GM23338 (cell line): Measurements from ENCODE around the gene B4GALT2. TPM values are rescaled to one million over a fixed set of nuclear protein-coding genes. Genes with fewer than 3 reads are reported as not detected.
A peak's percentile ranks its signal among the peaks of the same experiment; 100 is the strongest.

ENCODE experiments used
- ATAC-seq: fragments of 200-7000 bp; cut with Tn5 transposase; 3 replicates; pipeline ENCODE4 v1.9.1; 2020
- DNase-seq: peaks from one replicate; pipeline ENCODE4 v3.0.0-alpha.2; 2015; ENCODE audit warnings: low spot score
- H2AFZ ChIP-seq: fragments of 200-600 bp; sonication (generic); 2 replicates; pipeline ENCODE4 v1.8.0; 2016; ENCODE audit warnings: antibody characterized with exemption, mild to moderate bottlenecking, moderate library complexity
- H3F3A ChIP-seq: fragments of 200-600 bp; sonication (generic); replicated peaks from 2 replicates; pipeline ENCODE4 v1.8.0; 2017; ENCODE audit warnings: antibody characterized with exemption, mixed run types, low read depth
- H3K27ac ChIP-seq: fragments of 200-600 bp; sonication (generic); 2 replicates; pipeline ENCODE4 v1.6.1; 2016; ENCODE audit warnings: low read depth
- H3K27me3 ChIP-seq: fragments of 200-600 bp; sonication (generic); 2 replicates; pipeline ENCODE4 v1.8.0; 2016; ENCODE audit warnings: mild to moderate bottlenecking, mixed run types, moderate library complexity; ENCODE audit not compliant: insufficient read depth
- H3K36me3 ChIP-seq: fragments of 200-600 bp; sonication (generic); 2 replicates; pipeline ENCODE4 v1.8.0; 2016; ENCODE audit warnings: mild to moderate bottlenecking; ENCODE audit not compliant: insufficient read depth
- H3K4me1 ChIP-seq: fragments of 200-600 bp; sonication (generic); 2 replicates; pipeline ENCODE4 v1.8.0; 2016; ENCODE audit warnings: mild to moderate bottlenecking, moderate library complexity; ENCODE audit not compliant: insufficient read depth
- H3K4me2 ChIP-seq: fragments of 200-600 bp; sonication (generic); 2 replicates; pipeline ENCODE4 v1.7.1; 2017; ENCODE audit warnings: mixed run types
- H3K4me3 ChIP-seq: fragments of 200-600 bp; sonication (generic); 2 replicates; pipeline ENCODE4 v1.6.1; 2016; ENCODE audit warnings: mixed run types
- H3K79me2 ChIP-seq: fragments of 200-600 bp; sonication (generic); replicated peaks from 2 replicates; pipeline ENCODE4 v1.8.0; 2017; ENCODE audit warnings: mild to moderate bottlenecking; ENCODE audit not compliant: insufficient read depth
- H3K9me2 ChIP-seq: fragments of 200-600 bp; sonication (generic); 2 replicates; pipeline ENCODE4 v1.8.0; 2017; ENCODE audit not compliant: insufficient read depth
- H4K20me1 ChIP-seq: fragments of 200-600 bp; sonication (generic); replicated peaks from 2 replicates; pipeline ENCODE4 v1.8.0; 2017; ENCODE audit warnings: mild to moderate bottlenecking; ENCODE audit not compliant: insufficient read depth
- H3K27ac Mint-ChIP-seq: 2 replicates; pipeline ENCODE4 v1.8.0; 2020; ENCODE audit warnings: inconsistent platforms, mild to moderate bottlenecking, moderate library complexity, mixed read lengths
- H3K27me3 Mint-ChIP-seq: 3 replicates; pipeline ENCODE4 v1.8.0; 2022; ENCODE audit warnings: low read depth, mild to moderate bottlenecking, moderate library complexity, mixed read lengths, inconsistent platforms; ENCODE audit not compliant: insufficient read depth, poor library complexity
- H3K36me3 Mint-ChIP-seq: 3 replicates; pipeline ENCODE4 v1.8.0; 2021; ENCODE audit warnings: low read depth, mild to moderate bottlenecking, inconsistent platforms, moderate library complexity, mixed read lengths
- H3K4me1 Mint-ChIP-seq: 3 replicates; pipeline ENCODE4 v1.8.0; 2020; ENCODE audit warnings: mild to moderate bottlenecking, inconsistent platforms, mixed read lengths
- H3K4me3 Mint-ChIP-seq: 3 replicates; pipeline ENCODE4 v1.8.0; 2021; ENCODE audit warnings: moderate library complexity, mild to moderate bottlenecking, inconsistent platforms, mixed read lengths
- H3K9me3 Mint-ChIP-seq: 3 replicates; pipeline ENCODE4 v1.8.0; 2020; ENCODE audit warnings: moderate library complexity, mild to moderate bottlenecking, inconsistent platforms, mixed read lengths
- CREB1 ChIP-seq: fragments of 250-450 bp; sonication (Bioruptor Pico); IDR thresholded peaks from 2 replicates; pipeline ENCODE4 v1.5.0; 2020; ENCODE audit warnings: low read depth, mild to moderate bottlenecking, moderate library complexity
- CTCF ChIP-seq, 2 experiments: fragments of 200-600 bp in 1 of 2; sonication (generic) in 1 of 2; conservative IDR thresholded peaks; 2 replicates each; pipeline versions ENCODE4 v1.5.1 to v1.6.1; 2016 to 2017; ENCODE audit warnings: antibody characterized with exemption in 2 of 2, low read depth in 2 of 2, mild to moderate bottlenecking in 2 of 2, moderate library complexity in 1 of 2
- EZH2 ChIP-seq: fragments of 200-600 bp; sonication (generic); IDR thresholded peaks from one replicate; pipeline ENCODE4 v1.8.0; 2017; ENCODE audit warnings: antibody characterized with exemption, mild to moderate bottlenecking, low read depth; ENCODE audit not compliant: unreplicated experiment
- EZH2phosphoT487 ChIP-seq: fragments of 200-600 bp; sonication (generic); IDR thresholded peaks from one replicate; pipeline ENCODE4 v1.8.1; 2018; ENCODE audit warnings: antibody characterized with exemption; ENCODE audit not compliant: unreplicated experiment
- JUNB ChIP-seq: IDR thresholded peaks from one replicate; pipeline ENCODE4 v1.6.1; 2016; ENCODE audit warnings: antibody characterized with exemption; ENCODE audit not compliant: unreplicated experiment
- NANOG ChIP-seq: IDR thresholded peaks from 2 replicates; pipeline ENCODE4 v1.6.1; 2016; ENCODE audit warnings: antibody characterized with exemption, borderline replicate concordance
- POLR2AphosphoS5 ChIP-seq: IDR thresholded peaks from 2 replicates; pipeline ENCODE4 v1.6.1; 2016; ENCODE audit warnings: antibody characterized with exemption, low read depth
- STAT1 ChIP-seq: IDR thresholded peaks from one replicate; pipeline ENCODE4 v1.6.1; 2016; ENCODE audit warnings: antibody characterized with exemption; ENCODE audit not compliant: unreplicated experiment
- ZNF114 ChIP-seq: fragments of 250-450 bp; sonication (Bioruptor Pico); IDR thresholded peaks from 2 replicates; pipeline ENCODE4 v1.5.0; 2020; ENCODE audit warnings: mild to moderate bottlenecking, moderate library complexity
- ZNF331 ChIP-seq: fragments of 250-450 bp; sonication (Bioruptor Pico); IDR thresholded peaks from 2 replicates; pipeline ENCODE4 v1.5.0; 2020; ENCODE audit warnings: low read depth, mild to moderate bottlenecking, moderate library complexity
- polyA plus RNA-seq: library from polyadenylated mRNA; unstranded; fragments of >200 nt; fragmentation: Nextera tagmentation; extraction: Ambion mirVana; gene quantifications from 2 replicates; pipeline ENCODE4 v1.2.1, GENCODE V29; 2016
- total RNA-seq: library from RNA; depleted of rRNA; stranded (reverse); fragments of >200 nt; shearing (Covaris generic); gene quantifications from 2 replicates; pipeline ENCODE4 v1.2.3, GENCODE V29; 2014
- TF ChIP-seq, protein P1 (sequence below): IDR thresholded peaks from one replicate; pipeline ENCODE4 v1.6.1; 2018; ENCODE audit warnings: antibody characterized with exemption; ENCODE audit not compliant: unreplicated experiment
- TF ChIP-seq, protein P2 (sequence below): fragments of 250-450 bp; sonication (Bioruptor Pico); IDR thresholded peaks from 2 replicates; pipeline ENCODE4 v1.5.0; 2020; ENCODE audit warnings: mild to moderate bottlenecking, moderate library complexity
- TF ChIP-seq, protein P3 (sequence below): IDR thresholded peaks from 2 replicates; pipeline ENCODE4 v1.6.1; 2016; ENCODE audit warnings: antibody characterized with exemption

Gene B4GALT2
- total and polyA plus RNA-seq, 2 experiments from 2014 or later: 22.4 to 63.1 TPM

DNA sequence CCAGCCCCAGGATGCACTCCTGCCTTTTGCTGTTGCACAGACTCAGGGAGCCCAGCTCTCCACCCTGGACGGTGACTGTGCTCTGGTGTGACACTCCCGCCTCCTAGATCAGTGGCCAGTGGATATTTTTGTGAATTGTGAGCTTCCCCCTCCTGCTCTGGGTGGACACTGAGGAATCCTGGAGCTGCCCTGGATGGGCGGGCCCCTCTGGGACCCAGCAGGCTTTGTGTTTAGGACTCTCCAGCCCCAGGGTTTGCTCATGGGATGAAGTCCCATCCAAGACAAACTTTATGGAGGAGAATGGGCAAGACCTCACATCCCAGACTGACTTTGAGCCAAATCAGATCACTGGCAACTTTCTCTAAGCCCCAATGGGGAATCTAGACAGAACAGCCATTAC is 36.2 kb downstream of the B4GALT2 start:
- H3K4me3 ChIP-seq: no peak overlapping the region
- H3K4me2 ChIP-seq: no peak overlapping the region
- H3K9me3 Mint-ChIP-seq: no peaks in the 10 kb centered on the region
- no peaks in the 10 kb centered on the region for H3K27me3 ChIP-seq
- H2AFZ ChIP-seq: no peak overlapping the region
- no peaks in the 10 kb centered on the region; the same call in 1 of the 2 replicates for H3K36me3 ChIP-seq
- H3K36me3 Mint-ChIP-seq: peaks cover 7% of the 10 kb centered on the region
- H3K9me2 ChIP-seq: no peaks in the 10 kb centered on the region
- H3K27ac ChIP-seq: no peak overlapping the region
- H3K27ac Mint-ChIP-seq: 0 out of 2 replicates have a peak overlapping the region, but pooled peaks have one; percentile 31
- peaks cover 18% of the 10 kb centered on the region for H3K4me1 Mint-ChIP-seq
- no peak overlapping the region for H3K4me3 Mint-ChIP-seq
- no peak for ATAC-seq
- TF ChIP-seq CREB1 (no peak), ZNF114 (CRISPR knock-in tag) (no peak), JUNB (no peak), STAT1 (no peak), EZH2phosphoT487 (no peak), POLR2AphosphoS5 (no peak), NANOG (no peak), EZH2 (no peak), CTCF (conservative IDR thresholded peaks at IDR 0.05; ENCODE audit: low read depth in 2 of 2) (no peak), ZNF331 (CRISPR knock-in tag) (no peak)
- TF ChIP-seq, protein P1, sequence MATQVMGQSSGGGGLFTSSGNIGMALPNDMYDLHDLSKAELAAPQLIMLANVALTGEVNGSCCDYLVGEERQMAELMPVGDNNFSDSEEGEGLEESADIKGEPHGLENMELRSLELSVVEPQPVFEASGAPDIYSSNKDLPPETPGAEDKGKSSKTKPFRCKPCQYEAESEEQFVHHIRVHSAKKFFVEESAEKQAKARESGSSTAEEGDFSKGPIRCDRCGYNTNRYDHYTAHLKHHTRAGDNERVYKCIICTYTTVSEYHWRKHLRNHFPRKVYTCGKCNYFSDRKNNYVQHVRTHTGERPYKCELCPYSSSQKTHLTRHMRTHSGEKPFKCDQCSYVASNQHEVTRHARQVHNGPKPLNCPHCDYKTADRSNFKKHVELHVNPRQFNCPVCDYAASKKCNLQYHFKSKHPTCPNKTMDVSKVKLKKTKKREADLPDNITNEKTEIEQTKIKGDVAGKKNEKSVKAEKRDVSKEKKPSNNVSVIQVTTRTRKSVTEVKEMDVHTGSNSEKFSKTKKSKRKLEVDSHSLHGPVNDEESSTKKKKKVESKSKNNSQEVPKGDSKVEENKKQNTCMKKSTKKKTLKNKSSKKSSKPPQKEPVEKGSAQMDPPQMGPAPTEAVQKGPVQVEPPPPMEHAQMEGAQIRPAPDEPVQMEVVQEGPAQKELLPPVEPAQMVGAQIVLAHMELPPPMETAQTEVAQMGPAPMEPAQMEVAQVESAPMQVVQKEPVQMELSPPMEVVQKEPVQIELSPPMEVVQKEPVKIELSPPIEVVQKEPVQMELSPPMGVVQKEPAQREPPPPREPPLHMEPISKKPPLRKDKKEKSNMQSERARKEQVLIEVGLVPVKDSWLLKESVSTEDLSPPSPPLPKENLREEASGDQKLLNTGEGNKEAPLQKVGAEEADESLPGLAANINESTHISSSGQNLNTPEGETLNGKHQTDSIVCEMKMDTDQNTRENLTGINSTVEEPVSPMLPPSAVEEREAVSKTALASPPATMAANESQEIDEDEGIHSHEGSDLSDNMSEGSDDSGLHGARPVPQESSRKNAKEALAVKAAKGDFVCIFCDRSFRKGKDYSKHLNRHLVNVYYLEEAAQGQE: no peak
- TF ChIP-seq, protein P2, sequence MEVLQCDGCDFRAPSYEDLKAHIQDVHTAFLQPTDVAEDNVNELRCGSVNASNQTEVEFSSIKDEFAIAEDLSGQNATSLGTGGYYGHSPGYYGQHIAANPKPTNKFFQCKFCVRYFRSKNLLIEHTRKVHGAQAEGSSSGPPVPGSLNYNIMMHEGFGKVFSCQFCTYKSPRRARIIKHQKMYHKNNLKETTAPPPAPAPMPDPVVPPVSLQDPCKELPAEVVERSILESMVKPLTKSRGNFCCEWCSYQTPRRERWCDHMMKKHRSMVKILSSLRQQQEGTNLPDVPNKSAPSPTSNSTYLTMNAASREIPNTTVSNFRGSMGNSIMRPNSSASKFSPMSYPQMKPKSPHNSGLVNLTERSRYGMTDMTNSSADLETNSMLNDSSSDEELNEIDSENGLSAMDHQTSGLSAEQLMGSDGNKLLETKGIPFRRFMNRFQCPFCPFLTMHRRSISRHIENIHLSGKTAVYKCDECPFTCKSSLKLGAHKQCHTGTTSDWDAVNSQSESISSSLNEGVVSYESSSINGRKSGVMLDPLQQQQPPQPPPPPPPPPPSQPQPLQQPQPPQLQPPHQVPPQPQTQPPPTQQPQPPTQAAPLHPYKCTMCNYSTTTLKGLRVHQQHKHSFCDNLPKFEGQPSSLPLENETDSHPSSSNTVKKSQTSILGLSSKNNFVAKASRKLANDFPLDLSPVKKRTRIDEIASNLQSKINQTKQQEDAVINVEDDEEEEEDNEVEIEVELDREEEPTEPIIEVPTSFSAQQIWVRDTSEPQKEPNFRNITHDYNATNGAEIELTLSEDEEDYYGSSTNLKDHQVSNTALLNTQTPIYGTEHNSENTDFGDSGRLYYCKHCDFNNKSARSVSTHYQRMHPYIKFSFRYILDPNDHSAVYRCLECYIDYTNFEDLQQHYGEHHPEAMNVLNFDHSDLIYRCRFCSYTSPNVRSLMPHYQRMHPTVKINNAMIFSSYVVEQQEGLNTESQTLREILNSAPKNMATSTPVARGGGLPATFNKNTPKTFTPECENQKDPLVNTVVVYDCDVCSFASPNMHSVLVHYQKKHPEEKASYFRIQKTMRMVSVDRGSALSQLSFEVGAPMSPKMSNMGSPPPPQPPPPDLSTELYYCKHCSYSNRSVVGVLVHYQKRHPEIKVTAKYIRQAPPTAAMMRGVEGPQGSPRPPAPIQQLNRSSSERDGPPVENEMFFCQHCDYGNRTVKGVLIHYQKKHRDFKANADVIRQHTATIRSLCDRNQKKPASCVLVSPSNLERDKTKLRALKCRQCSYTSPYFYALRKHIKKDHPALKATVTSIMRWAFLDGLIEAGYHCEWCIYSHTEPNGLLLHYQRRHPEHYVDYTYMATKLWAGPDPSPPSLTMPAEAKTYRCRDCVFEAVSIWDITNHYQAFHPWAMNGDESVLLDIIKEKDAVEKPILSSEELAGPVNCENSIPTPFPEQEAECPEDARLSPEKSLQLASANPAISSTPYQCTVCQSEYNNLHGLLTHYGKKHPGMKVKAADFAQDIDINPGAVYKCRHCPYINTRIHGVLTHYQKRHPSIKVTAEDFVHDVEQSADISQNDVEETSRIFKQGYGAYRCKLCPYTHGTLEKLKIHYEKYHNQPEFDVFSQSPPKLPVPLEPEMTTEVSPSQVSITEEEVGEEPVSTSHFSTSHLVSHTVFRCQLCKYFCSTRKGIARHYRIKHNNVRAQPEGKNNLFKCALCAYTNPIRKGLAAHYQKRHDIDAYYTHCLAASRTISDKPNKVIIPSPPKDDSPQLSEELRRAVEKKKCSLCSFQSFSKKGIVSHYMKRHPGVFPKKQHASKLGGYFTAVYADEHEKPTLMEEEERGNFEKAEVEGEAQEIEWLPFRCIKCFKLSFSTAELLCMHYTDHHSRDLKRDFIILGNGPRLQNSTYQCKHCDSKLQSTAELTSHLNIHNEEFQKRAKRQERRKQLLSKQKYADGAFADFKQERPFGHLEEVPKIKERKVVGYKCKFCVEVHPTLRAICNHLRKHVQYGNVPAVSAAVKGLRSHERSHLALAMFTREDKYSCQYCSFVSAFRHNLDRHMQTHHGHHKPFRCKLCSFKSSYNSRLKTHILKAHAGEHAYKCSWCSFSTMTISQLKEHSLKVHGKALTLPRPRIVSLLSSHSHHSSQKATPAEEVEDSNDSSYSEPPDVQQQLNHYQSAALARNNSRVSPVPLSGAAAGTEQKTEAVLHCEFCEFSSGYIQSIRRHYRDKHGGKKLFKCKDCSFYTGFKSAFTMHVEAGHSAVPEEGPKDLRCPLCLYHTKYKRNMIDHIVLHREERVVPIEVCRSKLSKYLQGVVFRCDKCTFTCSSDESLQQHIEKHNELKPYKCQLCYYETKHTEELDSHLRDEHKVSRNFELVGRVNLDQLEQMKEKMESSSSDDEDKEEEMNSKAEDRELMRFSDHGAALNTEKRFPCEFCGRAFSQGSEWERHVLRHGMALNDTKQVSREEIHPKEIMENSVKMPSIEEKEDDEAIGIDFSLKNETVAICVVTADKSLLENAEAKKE (CRISPR knock-in tag): no peak
- TF ChIP-seq, protein P3, sequence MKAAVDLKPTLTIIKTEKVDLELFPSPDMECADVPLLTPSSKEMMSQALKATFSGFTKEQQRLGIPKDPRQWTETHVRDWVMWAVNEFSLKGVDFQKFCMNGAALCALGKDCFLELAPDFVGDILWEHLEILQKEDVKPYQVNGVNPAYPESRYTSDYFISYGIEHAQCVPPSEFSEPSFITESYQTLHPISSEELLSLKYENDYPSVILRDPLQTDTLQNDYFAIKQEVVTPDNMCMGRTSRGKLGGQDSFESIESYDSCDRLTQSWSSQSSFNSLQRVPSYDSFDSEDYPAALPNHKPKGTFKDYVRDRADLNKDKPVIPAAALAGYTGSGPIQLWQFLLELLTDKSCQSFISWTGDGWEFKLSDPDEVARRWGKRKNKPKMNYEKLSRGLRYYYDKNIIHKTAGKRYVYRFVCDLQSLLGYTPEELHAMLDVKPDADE: no peak
- H3K79me2 ChIP-seq: no peaks in the 10 kb centered on the region
- no peaks in the 10 kb centered on the region for H3K4me1 ChIP-seq
- DNase-seq: no peak
- H3K27me3 Mint-ChIP-seq: peaks cover 6% of the 10 kb centered on the region
- peaks cover 7% of the 10 kb centered on the region; the same call in 1 of the 2 replicates for H4K20me1 ChIP-seq
- H3F3A ChIP-seq: no peaks in the 10 kb centered on the region
